Measurements from ENCODE around the gene PPP1R26. TPM values are rescaled to one million over a fixed set of nuclear protein-coding genes. Genes with fewer than 3 reads are reported as not detected.

Gene PPP1R26
- total RNA-seq, 4 donors from 2014 or later, result 5.4 to 10.9 (median 8.3) TPM

DNA sequence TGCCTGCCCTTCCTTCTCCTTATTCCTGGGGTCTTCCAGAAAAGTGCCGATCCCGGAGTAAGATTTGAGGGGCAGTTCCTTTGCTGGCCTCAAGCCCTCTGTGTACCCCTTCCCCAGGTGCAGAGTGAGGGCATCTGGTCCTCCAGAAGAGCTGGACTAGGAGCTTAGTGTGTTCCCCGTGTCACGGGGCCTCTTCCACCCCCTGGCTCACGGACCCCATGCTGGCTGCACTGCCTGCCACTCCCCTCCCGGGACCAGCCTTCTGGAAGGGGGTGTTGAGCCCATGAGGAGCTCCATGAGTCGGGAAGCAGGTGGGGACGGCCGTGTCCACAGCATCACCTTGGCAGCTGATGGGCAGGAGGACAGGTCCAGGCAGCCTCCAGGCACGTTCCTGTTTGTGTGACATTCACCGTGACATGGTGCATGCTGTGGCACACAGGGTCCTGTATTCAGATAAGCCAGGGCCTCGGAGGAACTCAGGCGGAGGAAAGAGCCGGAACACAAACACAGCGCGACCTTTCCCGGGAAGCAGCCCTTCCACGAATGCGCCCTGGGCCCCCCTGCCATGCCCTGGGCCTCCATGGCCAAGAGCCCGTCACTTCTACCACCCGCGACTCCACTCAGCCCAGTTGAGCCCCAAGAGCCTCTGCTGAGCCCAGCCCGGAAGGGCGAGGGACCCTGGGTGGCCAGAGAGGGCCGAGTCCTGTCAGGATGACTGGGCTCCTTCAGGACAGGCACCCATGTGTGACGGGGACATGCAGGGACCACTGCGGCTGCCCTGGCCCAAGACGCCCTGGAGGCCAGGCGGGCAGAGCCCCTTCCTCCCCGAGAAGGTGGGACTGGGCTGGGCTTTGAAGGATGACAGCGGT, 35.7 kb downstream of the PPP1R26 start:
- intact Hi-C loops (cut with DNase I), result no loop called here

GRCh38 chr9:135516132-135516860, 36.7 kb downstream of the PPP1R26 start:
- intact Hi-C loops (cut with DNase I), result no loop called here
- WGBS, 2 donors, result 58 to 83% methylated on average over 1 to 13 of the region's 25 CpGs
- Histone ChIP-seq H3K9me3 (no peaks in the 10 kb centered on the region), H3K27ac (no peak overlapping the region), H3K27me3 (peaks cover 0 to 34% (median 0%) of the 10 kb centered on the region in 4 donors), H3K36me3 (no peaks in the 10 kb centered on the region), H3K4me3 (no peak overlapping the region), H3K4me1 (no peaks in the 10 kb centered on the region)
- DNase-seq, result no peak
- TF ChIP-seq, protein P1, sequence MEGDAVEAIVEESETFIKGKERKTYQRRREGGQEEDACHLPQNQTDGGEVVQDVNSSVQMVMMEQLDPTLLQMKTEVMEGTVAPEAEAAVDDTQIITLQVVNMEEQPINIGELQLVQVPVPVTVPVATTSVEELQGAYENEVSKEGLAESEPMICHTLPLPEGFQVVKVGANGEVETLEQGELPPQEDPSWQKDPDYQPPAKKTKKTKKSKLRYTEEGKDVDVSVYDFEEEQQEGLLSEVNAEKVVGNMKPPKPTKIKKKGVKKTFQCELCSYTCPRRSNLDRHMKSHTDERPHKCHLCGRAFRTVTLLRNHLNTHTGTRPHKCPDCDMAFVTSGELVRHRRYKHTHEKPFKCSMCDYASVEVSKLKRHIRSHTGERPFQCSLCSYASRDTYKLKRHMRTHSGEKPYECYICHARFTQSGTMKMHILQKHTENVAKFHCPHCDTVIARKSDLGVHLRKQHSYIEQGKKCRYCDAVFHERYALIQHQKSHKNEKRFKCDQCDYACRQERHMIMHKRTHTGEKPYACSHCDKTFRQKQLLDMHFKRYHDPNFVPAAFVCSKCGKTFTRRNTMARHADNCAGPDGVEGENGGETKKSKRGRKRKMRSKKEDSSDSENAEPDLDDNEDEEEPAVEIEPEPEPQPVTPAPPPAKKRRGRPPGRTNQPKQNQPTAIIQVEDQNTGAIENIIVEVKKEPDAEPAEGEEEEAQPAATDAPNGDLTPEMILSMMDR (IDR thresholded peaks at IDR 0.05), result no peak
- TF ChIP-seq POLR2A (IDR thresholded peaks at IDR 0.05), result no peak

More for the DNA sequence above, 35.7 kb downstream of the PPP1R26 start:
- Histone ChIP-seq H3K36me3 (no peaks in the 10 kb centered on the region), H3K9me3 (no peaks in the 10 kb centered on the region), H3K4me1 (no peaks in the 10 kb centered on the region), H3K27me3 (peaks cover 0 to 26% (median 0%) of the 10 kb centered on the region in 4 donors), H3K27ac (no peak overlapping the region), H3K4me3 (no peak overlapping the region)
- no peak for DNase-seq
- no peak for TF ChIP-seq POLR2A (IDR thresholded peaks at IDR 0.05)
- TF ChIP-seq, protein P1 (IDR thresholded peaks at IDR 0.05), result no peak
- 41 to 63% methylated on average over 7 to 12 of the region's 31 CpGs for WGBS, 2 donors

DNA sequence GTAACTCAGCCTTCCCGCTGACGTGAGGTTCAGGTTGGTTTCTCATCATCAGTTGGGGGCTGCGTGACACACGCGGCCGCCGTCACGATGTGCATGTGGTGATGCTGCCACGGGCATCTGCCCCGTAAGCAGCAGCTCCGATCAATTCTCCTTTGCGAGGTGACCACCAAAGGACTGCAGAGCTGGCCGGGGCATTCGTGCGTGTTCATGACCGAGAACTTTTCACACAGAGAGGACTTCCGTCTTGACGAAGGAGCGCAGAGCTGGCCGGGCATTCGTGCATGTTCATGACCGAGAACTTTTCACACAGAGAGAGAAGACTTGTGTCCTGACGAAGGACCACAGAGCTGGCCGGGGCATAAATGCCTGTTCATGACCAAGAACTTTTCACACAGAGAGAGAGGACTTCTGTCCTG, 37.8 kb downstream of the PPP1R26 start:
- no peaks in the 10 kb centered on the region for H3K4me1 ChIP-seq
- H3K36me3 ChIP-seq, result no peaks in the 10 kb centered on the region
- DNase-seq, result no peak
- 77 to 98% methylated on average over 4 to 7 of the region's 24 CpGs for WGBS, 2 donors
- peaks cover 0 to 45% (median 0%) of the 10 kb centered on the region in 4 donors for H3K27me3 ChIP-seq
- no peak overlapping the region for H3K4me3 ChIP-seq
- intact Hi-C loops (cut with DNase I), result no loop called here
- H3K9me3 ChIP-seq, result no peaks in the 10 kb centered on the region
- H3K27ac ChIP-seq, result no peak overlapping the region
- no peak for TF ChIP-seq POLR2A (IDR thresholded peaks at IDR 0.05)

DNA sequence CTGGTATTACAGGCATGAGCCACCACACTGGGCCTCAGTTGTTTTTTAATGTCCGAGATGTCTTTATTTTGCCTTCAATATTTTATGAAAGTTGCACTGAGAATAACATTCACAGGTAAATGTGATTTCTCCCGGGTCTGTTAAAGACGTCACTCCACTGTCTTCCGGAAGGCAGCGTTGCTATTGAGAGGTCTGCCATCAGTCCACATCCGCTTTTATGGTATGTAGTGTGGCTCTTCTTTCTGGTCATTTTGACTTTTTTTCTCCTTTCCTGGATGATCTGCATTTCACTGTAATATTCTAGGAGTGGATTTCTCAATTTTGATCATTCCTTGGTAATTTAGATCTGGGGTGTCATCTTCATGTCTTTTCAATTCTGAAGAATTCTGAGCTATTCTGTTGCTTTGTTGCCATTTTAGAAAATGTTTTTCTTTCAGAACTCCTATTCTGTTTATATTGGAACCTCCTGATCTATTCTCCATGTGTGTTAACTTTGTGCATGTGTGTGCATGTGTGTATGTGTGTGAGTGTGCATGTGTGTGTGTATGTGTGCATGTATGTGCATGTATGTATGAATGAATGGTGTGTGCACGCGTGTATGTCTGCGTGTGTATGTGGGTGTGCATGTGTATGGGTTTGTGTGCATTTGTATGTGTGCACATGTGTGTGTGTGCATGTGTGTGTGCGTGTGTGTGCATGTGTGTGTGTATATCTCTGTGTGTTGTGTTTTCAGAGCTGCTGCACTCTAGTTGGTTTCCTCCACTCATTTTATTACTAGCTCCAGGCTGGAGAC, 39.8 kb downstream of the PPP1R26 start:
- Histone ChIP-seq H3K4me1 (no peaks in the 10 kb centered on the region), H3K4me3 (no peak overlapping the region), H3K36me3 (no peaks in the 10 kb centered on the region), H3K9me3 (no peaks in the 10 kb centered on the region), H3K27me3 (peaks cover 0 to 64% (median 0%) of the 10 kb centered on the region in 4 donors), H3K27ac (no peak overlapping the region)
- 91 to 95% methylated on average over 10 of the region's 10 CpGs for WGBS, 2 donors
- no peak for TF ChIP-seq POLR2A (IDR thresholded peaks at IDR 0.05)
- TF ChIP-seq, protein P1 (IDR thresholded peaks at IDR 0.05), result no peak
- no peak for DNase-seq
- intact Hi-C loops (cut with DNase I), result no loop called here

GRCh38 chr9:135520916-135521607, 41.5 kb downstream of the PPP1R26 start, which contains the start of gene LCN1:
LCN1 (plus strand) TSS chr9:135521440; CDS start chr9:135521498, 58 bp downstream.
- Histone ChIP-seq H3K9me3 (no peaks in the 10 kb centered on the region), H3K4me3 (no peak within 1 kb of the TSS), H3K36me3 (no peaks in the 10 kb centered on the region), H3K27me3 (peaks cover 0 to 64% (median 0%) of the 10 kb centered on the region in 4 donors), H3K27ac (no peak within 1 kb of the TSS), H3K4me1 (no peaks in the 10 kb centered on the region)
- 83 to 85% methylated on average over 7 to 16 of the region's 18 CpGs for WGBS, 2 donors
- intact Hi-C loops (cut with DNase I), result no loop called here
- DNase-seq, result no peak
- no peak for TF ChIP-seq POLR2A (IDR thresholded peaks at IDR 0.05)
- TF ChIP-seq, protein P1 (IDR thresholded peaks at IDR 0.05), result no peak

All from esophagus squamous epithelium (tissue), 5 donors.